Coronary artery (tissue), 2 donors: ENCODE data around the gene CHST10.

ENCODE experiments used
- DNase-seq: peaks from one replicate; pipeline ENCODE4 v3.0.0-alpha.2; 2017; ENCODE audit warnings: low spot score
- H3K27ac ChIP-seq, 2 donors: fragments of 200-600 bp; sonication (generic); one replicate each; pipeline ENCODE4 v1.5.1; 2016 to 2019
- H3K4me3 ChIP-seq: fragments of 200-600 bp; sonication (generic); 2 replicates; pipeline ENCODE4 v1.5.1; 2016; ENCODE audit warnings: mild to moderate bottlenecking, moderate library complexity
- TF ChIP-seq, protein P1 (sequence below): fragments of 200-600 bp; sonication (generic); IDR thresholded peaks from one replicate; pipeline ENCODE4 v1.5.1; 2019; ENCODE audit warnings: antibody characterized with exemption

CHST10 gene

DNA sequence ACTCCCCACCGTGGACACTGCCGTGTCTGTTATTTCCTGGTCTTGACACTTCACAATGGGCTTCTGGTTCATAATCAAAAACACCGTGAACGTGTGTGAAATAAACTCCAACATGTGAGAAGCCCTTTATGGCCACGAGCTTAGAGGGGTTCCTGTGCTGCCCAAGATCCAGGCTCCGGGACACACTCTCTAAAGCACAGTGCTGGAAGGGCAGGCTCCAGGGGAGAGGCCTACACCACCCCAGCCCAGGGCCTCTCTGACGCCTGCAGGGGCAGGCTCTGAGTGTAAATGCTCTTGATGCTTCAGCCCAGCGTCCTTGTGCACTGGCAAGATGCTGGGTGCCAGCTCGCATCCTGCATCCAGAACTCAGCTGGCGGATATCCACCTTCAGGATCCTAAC lies 13.7 kb downstream of the CHST10 start:
- Histone ChIP-seq H3K27ac (no peak overlapping the region), H3K4me3 (no peak overlapping the region)
- TF ChIP-seq, protein P1, sequence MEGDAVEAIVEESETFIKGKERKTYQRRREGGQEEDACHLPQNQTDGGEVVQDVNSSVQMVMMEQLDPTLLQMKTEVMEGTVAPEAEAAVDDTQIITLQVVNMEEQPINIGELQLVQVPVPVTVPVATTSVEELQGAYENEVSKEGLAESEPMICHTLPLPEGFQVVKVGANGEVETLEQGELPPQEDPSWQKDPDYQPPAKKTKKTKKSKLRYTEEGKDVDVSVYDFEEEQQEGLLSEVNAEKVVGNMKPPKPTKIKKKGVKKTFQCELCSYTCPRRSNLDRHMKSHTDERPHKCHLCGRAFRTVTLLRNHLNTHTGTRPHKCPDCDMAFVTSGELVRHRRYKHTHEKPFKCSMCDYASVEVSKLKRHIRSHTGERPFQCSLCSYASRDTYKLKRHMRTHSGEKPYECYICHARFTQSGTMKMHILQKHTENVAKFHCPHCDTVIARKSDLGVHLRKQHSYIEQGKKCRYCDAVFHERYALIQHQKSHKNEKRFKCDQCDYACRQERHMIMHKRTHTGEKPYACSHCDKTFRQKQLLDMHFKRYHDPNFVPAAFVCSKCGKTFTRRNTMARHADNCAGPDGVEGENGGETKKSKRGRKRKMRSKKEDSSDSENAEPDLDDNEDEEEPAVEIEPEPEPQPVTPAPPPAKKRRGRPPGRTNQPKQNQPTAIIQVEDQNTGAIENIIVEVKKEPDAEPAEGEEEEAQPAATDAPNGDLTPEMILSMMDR, result no peak
- DNase-seq, result no peak

DNA sequence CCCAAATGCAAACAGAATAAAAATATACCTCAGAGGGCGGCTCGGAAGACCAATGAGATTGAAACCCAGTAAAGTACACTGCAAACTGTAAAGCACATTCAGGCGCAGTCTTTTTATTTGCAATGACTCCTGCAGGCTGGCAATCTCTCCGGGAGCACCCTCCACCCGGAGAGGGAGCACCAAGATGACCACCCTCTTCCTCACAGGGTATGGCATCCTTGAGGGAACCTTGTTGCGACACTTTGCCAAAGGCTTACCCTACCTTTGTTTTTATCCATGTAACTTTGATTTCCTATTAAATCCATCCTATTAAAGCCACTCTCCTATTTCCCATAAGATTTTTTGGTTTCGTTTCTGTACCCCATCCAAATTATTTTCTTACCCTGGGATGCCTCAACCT lies 16.2 kb downstream of the CHST10 start:
- TF ChIP-seq, protein P1, result no peak
- DNase-seq, result no peak
- Histone ChIP-seq H3K27ac (no peak overlapping the region), H3K4me3 (no peak overlapping the region)

DNA sequence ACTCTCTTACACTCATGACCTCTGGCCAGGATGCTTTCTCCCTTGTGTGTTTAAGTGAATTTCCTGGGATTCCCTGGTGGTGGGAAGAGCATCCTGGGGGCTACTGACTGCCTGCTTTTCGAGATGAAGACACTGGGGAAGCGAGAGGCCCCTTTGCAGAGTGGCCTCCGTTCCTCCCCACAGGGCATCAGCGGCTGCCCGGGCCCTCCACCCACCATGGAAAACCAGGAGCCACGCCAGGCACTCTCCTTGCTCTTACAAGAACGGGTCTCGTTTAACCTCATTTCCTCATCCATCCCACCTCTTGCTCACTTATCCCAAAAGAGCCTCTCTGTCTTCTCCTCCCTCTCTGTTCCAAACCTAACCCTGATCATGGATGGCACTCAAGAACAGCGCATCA lies 17.8 kb downstream of the CHST10 start:
- Histone ChIP-seq H3K4me3 (no peak overlapping the region), H3K27ac (no peak overlapping the region)
- DNase-seq, result no peak
- TF ChIP-seq, protein P1, result no peak

DNA sequence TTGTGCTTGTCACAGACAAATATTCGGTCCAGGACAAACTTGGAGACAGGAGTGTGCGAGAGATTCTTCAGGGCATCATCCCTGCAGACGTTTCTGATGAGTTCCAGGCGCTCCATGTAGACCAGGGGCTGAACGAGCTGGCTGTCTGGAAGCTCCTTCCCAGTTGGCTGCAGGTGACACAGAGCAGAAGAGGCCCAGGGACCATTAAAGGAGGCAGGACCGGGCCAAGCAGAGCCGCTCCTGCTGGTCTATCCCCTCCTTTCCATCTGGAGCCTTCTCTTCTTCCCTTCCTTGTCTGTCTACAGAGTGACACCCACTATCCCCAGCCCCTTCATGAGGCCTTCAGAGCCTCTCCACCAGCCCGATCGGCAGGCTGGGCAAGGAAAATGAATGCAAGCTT lies 19.5 kb downstream of the CHST10 start:
- no peak overlapping the region for H3K4me3 ChIP-seq
- H3K27ac ChIP-seq, result no peak overlapping the region
- DNase-seq, result peak; percentile 50
- TF ChIP-seq, protein P1, result no peak

DNA sequence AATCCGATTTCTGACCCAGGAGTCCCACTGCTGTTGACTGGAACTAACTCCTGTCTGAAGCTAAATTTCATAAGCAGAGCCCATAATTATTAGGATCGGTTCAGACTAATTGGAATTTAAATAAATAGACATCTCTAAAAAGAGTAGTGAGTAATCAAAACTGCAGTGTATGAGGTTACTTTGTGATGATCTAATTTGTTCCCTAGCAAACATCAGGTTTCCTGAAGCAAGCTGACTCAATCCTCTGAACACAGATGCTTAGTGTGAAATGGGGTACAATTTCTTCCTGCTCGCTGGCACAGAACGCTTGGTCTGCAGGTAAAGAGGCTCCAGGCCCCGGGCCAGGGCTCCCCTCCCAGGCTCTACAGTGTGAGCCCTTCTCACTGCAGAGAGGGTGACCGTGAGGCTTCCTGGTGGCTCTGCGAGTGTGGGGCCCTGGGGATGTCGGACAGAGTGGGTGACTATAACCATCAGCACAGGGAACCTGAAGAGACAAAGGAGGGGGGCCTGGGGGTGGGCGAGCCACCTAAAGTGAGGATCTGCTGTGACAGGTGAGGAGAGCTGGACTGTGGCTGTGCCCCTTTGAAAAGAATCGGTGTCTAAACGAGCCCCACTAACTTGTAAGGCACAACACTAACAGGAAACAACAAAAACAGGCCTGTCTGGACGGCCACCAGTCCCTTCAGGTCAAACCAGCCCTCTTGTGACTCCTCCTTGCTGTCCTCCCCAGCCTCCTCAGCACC lies 20.2 kb downstream of the CHST10 start:
- H3K27ac ChIP-seq, result no peak overlapping the region
- no peak overlapping the region for H3K4me3 ChIP-seq
- DNase-seq, result peak; percentile 66
- TF ChIP-seq, protein P1, result no peak

DNA sequence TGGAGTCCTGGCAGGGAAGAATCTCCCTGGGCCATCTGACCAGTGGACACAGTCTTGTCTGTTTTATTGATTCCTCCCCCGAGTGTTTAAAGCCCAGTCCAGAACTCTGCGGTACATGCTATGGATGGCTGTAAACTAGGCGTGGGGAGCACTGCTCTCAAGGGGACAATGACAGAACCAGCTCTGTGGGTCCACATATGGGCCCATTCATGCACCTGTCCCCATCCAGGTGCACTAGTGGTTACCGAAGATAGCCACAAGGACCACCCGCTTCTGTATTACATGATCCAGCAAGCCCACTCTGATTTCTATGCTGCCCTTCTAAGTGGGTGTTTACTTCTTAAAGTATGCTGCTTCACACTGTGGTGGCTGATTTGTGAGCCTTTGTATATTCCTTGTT lies 21.0 kb downstream of the CHST10 start:
- TF ChIP-seq, protein P1, result no peak
- Histone ChIP-seq H3K4me3 (no peak overlapping the region), H3K27ac (no peak overlapping the region)
- no peak for DNase-seq

DNA sequence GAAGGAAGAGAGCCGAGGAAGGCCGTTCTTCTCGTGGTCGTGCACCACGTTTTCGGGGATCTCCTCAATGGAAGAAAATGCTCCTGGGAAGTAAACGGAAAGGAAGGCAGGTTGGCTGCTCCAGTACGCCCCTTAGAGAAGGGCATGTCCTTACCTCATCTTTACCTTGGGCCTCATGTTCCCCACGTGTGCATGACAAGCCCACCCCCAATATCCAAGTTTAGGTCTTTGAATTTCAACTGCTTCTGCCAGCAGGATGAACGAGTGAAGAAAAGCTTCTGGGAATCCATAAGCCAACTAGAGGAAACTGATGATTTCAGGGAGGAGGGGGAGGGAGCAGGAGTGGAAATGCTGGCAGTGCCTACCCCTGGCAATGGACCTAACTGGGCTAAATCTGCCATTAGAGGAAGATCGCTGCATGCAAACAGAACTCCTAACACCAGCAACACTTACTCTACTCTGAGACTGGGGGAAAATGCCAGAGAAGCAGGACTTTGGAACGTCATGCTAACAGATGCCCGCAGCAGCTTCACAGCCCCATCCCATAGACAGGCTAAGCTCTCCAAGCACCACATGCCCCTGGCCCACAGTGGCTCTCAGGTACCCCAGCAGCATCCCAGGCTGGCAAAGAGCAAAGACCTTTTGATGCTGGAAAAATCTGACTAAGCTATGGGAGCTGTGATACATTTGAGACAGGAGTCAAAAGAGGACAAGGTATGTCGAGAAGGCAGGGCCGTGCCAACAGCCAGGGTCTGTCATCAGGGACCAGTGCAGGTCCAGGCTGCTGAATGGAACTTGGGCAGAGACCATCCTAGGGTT lies 21.7 kb downstream of the CHST10 start:
- H3K4me3 ChIP-seq, result no peak overlapping the region
- TF ChIP-seq, protein P1, result no peak
- peak; percentile 40 for DNase-seq
- no peak overlapping the region for H3K27ac ChIP-seq
